ENCODE data around the gene CIAO1. TPM values are rescaled to one million over a fixed set of nuclear protein-coding genes. Genes with fewer than 3 reads are reported as not detected.

Gene CIAO1
- total and polyA plus RNA-seq, 3 donors from 2014 or later, result 56.8 to 164 (median 154) TPM

DNA sequence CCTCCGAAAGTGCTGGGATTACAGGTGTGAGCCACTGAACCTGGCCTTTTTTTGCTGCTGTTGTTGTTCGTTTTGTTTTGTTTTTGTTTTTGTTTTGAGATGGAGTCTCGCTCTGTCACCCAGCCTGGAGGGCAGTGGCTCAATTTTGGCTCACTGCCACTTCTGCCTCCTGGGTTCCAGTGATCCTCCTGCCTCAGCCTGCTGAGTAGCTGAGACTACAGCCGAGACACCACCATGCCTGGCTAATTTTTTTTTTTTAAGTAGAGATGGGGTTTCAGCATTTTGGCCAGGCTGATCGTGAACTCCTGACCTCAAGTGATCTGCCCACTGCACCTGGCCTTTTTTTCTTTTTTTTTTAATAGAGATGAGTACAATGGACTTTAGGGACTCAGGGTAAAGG is 22.2 kb upstream of the CIAO1 start:
- H3K4me3 ChIP-seq, result no peak overlapping the region
- no peaks in the 10 kb centered on the region for H3K4me1 ChIP-seq
- H3K27ac ChIP-seq, result no peak overlapping the region
- intact Hi-C loops (cut with DNase I; ENCODE audit: low total_unique reads), result no loop called here
- no peaks in the 10 kb centered on the region for H3K27me3 ChIP-seq
- 85 to 92% methylated on average over 5 of the region's 5 CpGs for WGBS, 2 donors
- TF ChIP-seq POLR2A (IDR thresholded peaks at IDR 0.05), result no peak
- TF ChIP-seq, protein P1, sequence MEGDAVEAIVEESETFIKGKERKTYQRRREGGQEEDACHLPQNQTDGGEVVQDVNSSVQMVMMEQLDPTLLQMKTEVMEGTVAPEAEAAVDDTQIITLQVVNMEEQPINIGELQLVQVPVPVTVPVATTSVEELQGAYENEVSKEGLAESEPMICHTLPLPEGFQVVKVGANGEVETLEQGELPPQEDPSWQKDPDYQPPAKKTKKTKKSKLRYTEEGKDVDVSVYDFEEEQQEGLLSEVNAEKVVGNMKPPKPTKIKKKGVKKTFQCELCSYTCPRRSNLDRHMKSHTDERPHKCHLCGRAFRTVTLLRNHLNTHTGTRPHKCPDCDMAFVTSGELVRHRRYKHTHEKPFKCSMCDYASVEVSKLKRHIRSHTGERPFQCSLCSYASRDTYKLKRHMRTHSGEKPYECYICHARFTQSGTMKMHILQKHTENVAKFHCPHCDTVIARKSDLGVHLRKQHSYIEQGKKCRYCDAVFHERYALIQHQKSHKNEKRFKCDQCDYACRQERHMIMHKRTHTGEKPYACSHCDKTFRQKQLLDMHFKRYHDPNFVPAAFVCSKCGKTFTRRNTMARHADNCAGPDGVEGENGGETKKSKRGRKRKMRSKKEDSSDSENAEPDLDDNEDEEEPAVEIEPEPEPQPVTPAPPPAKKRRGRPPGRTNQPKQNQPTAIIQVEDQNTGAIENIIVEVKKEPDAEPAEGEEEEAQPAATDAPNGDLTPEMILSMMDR (IDR thresholded peaks at IDR 0.05), result no peak
- no peak for DNase-seq
- H3K9me3 ChIP-seq, result no peaks in the 10 kb centered on the region
- no peaks in the 10 kb centered on the region for H3K36me3 ChIP-seq (ENCODE audit: low read depth, missing control alignments)

DNA sequence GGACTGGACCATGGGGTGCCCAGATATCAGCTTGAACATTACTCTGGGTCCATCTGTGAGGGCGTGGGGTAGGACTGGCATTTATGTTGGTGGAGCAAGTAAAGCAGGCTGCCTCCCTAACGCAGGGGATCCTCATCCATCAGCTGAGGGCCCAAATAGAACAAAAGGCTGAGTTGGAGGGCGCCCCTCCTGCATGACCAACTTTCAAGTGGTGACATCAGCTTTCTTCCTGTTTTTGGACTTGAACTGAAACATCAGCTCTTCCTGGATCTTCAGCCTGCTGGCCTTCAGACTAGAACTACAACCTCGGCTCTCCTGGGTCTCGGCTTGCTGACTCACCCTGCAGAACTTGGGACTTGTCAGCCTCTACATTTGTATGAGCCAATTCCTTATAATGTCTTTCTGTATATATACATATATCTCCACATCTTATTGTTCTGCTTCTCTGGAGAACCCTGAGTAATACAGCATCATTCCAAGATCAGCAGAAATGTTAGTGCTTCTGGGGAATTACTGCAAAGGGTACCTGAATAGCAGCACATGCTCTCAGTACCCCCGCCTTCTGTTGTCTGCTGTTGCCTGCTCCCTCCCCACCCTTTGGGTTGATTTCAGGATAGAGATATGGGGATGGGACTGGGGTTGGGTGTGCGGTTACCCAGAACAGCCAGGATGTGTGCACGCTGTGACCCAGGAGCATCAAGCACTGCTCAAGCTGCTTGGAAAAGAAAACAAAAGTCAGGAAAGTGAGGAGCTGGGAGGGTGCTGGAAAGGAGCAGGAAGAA is 20.2 kb upstream of the CIAO1 start:
- no peaks in the 10 kb centered on the region for H3K9me3 ChIP-seq
- TF ChIP-seq POLR2A (IDR thresholded peaks at IDR 0.05), result no peak
- TF ChIP-seq, protein P1 (IDR thresholded peaks at IDR 0.05), result no peak
- no peaks in the 10 kb centered on the region for H3K27me3 ChIP-seq
- intact Hi-C loops (cut with DNase I; ENCODE audit: low total_unique reads), result no loop called here
- peaks cover 6% of the 10 kb centered on the region for H3K4me1 ChIP-seq
- 83 to 87% methylated on average over 8 of the region's 8 CpGs for WGBS, 2 donors
- no peak for DNase-seq
- H3K36me3 ChIP-seq (ENCODE audit: low read depth, missing control alignments), result no peaks in the 10 kb centered on the region
- no peak overlapping the region for H3K4me3 ChIP-seq
- H3K27ac ChIP-seq, result no peak overlapping the region

DNA sequence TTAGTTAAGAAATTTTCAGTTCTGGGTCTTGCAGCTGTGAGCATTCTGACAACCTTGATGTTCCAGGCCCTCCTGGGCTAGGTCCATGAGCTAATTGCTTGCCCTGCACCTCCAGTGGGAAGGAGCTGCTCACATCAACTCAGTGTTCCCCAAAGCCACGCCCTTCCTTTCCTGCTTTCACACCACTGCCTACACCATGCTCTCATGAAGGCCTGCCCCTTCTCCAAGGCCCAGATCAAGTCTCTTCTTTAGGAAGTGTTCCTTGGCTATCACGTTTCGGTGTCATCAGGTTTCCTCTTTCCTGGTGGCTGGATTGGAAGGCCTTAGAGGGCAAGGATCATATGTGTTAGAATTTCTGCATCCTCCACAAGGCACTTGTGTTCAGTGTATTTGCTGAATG is 19.0 kb upstream of the CIAO1 start:
- Histone ChIP-seq H3K27me3 (no peaks in the 10 kb centered on the region), H3K4me3 (no peak overlapping the region), H3K4me1 (peaks cover 6% of the 10 kb centered on the region), H3K27ac (no peak overlapping the region), H3K36me3 (ENCODE audit: low read depth, missing control alignments) (no peaks in the 10 kb centered on the region), H3K9me3 (no peaks in the 10 kb centered on the region)
- DNase-seq, result no peak
- TF ChIP-seq POLR2A (IDR thresholded peaks at IDR 0.05), result no peak
- TF ChIP-seq, protein P1 (IDR thresholded peaks at IDR 0.05), result no peak
- WGBS, 2 donors, result 78 to 89% methylated on average over 3 of the region's 3 CpGs
- intact Hi-C loops (cut with DNase I; ENCODE audit: low total_unique reads), result no loop called here

DNA sequence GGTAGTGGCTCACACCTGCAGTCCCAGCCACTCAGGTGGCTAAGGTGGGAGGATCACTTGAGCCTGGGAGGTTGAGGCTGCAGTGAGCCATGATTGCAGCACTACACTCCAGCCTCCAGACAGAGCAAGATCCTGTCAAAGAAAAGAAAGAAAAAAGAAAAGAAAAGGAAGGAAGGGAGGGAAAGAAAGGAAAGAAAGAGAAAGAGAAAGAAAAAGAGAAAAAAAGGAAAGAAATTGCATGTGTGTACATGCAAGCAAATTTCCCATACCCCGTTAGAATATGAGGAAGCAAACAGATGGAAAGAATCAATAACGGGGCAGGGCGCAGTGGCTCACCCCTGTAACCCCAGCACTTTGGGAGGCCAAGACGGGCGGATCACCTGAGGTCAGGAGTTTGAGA is 18.1 kb upstream of the CIAO1 start:
- no peaks in the 10 kb centered on the region for H3K36me3 ChIP-seq (ENCODE audit: low read depth, missing control alignments)
- 94 to 97% methylated on average over 5 of the region's 5 CpGs for WGBS, 2 donors
- TF ChIP-seq, protein P1 (IDR thresholded peaks at IDR 0.05), result no peak
- no peak for TF ChIP-seq POLR2A (IDR thresholded peaks at IDR 0.05)
- H3K4me1 ChIP-seq, result peaks cover 6% of the 10 kb centered on the region
- no peaks in the 10 kb centered on the region for H3K27me3 ChIP-seq
- H3K4me3 ChIP-seq, result no peak overlapping the region
- no peak for DNase-seq
- H3K27ac ChIP-seq, result no peak overlapping the region
- intact Hi-C loops (cut with DNase I; ENCODE audit: low total_unique reads), result no loop called here
- no peaks in the 10 kb centered on the region for H3K9me3 ChIP-seq

DNA sequence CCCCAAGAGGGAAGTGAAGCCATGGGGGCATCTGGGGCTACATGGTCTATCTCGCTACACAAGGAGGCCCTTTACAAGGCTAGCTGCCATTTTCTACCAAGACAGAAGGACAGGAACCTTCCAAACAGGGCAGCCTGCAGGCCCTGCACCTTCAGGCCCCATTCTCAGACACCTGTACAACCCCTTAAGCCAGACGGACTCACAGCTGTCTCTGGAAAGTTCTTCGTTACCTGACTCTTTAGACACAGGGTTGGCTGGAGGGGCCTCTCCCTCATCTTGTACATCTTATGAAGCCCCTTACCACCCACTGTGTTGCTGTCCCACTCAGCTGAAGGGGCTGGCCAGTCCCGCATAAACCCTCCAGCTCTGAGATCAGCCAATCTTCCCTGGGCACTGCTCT is 17.4 kb upstream of the CIAO1 start:
- peaks cover 6% of the 10 kb centered on the region for H3K4me1 ChIP-seq
- H3K27ac ChIP-seq, result no peak overlapping the region
- no peak for DNase-seq
- intact Hi-C loops (cut with DNase I; ENCODE audit: low total_unique reads), result no loop called here
- WGBS, 2 donors, result 91 to 94% methylated on average over 4 of the region's 4 CpGs
- no peak for TF ChIP-seq POLR2A (IDR thresholded peaks at IDR 0.05)
- TF ChIP-seq, protein P1 (IDR thresholded peaks at IDR 0.05), result no peak
- no peaks in the 10 kb centered on the region for H3K9me3 ChIP-seq
- no peak overlapping the region for H3K4me3 ChIP-seq
- no peaks in the 10 kb centered on the region for H3K36me3 ChIP-seq (ENCODE audit: low read depth, missing control alignments)
- no peaks in the 10 kb centered on the region for H3K27me3 ChIP-seq

Data from testis (tissue), 3 donors.